Liver (tissue), 3 donors: Measurements from ENCODE around the gene TINAG.

ENCODE experiments used
- CTCF ChIP-seq: fragments of 150-350 bp; IDR thresholded peaks from 2 replicates; pipeline ENCODE4 v1.5.1; 2017; ENCODE audit warnings: improper control_type of control experiment, low read depth, low read length; ENCODE audit not compliant: missing input control
- GABPA ChIP-seq, 2 donors: IDR thresholded peaks in 1 of 2; conservative IDR thresholded peaks in 1 of 2; 2 replicates each; pipeline ENCODE4 v1.6.1; 2016; ENCODE audit warnings: antibody characterized with exemption in 2 of 2, mild to moderate bottlenecking in 1 of 2, moderate library complexity in 1 of 2
- JUND ChIP-seq, 2 donors: IDR thresholded peaks; 2 replicates each; pipeline ENCODE4 v1.6.1; 2016; ENCODE audit warnings: antibody characterized with exemption in 2 of 2
- MAX ChIP-seq: IDR thresholded peaks from 2 replicates; pipeline ENCODE4 v1.6.1; 2016; ENCODE audit warnings: antibody characterized with exemption
- RAD21 ChIP-seq, 2 donors: IDR thresholded peaks; 2 replicates each; pipeline ENCODE4 v1.6.1; 2016; ENCODE audit warnings: antibody characterized with exemption in 2 of 2, mild to moderate bottlenecking in 2 of 2
- REST ChIP-seq: IDR thresholded peaks from 2 replicates; pipeline ENCODE4 v1.6.1; 2016; ENCODE audit warnings: antibody characterized with exemption, mild to moderate bottlenecking
- RXRA ChIP-seq, 2 donors: IDR thresholded peaks; 2 replicates each; pipeline ENCODE4 v1.6.1; 2017 to 2018; ENCODE audit warnings: antibody characterized with exemption in 2 of 2, mild to moderate bottlenecking in 1 of 2
- TAF1 ChIP-seq: conservative IDR thresholded peaks from 2 replicates; pipeline ENCODE4 v1.6.1; 2016; ENCODE audit warnings: antibody characterized with exemption, mild to moderate bottlenecking
- YY1 ChIP-seq: IDR thresholded peaks from 2 replicates; pipeline ENCODE4 v1.6.1; 2016; ENCODE audit warnings: antibody characterized with exemption, mild to moderate bottlenecking
- TF ChIP-seq, protein P1 (sequence below): IDR thresholded peaks from 2 replicates; pipeline ENCODE4 v1.6.1; 2016; ENCODE audit warnings: antibody characterized with exemption
- donor health status: healthy.
- donor health status: healthy.

GRCh38 chr6:54262499-54262898 lies 45.7 kb upstream of the TINAG start:
- no peak for TF ChIP-seq RXRA (IDR thresholded peaks at IDR 0.05)
- TF ChIP-seq, protein P1, sequence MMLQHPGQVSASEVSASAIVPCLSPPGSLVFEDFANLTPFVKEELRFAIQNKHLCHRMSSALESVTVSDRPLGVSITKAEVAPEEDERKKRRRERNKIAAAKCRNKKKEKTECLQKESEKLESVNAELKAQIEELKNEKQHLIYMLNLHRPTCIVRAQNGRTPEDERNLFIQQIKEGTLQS = no peak
- TF ChIP-seq CTCF = no peak
- TF ChIP-seq RAD21 (IDR thresholded peaks at IDR 0.05) = no peak
- no peak for TF ChIP-seq MAX
- TF ChIP-seq TAF1 = no peak
- no peak for TF ChIP-seq REST
- no peak for TF ChIP-seq YY1
- TF ChIP-seq GABPA (IDR thresholded peaks at IDR 0.05 in 1 of 2, conservative IDR thresholded peaks at IDR 0.05 in 1 of 2) = no peak
- TF ChIP-seq JUND (IDR thresholded peaks at IDR 0.05) = no peak
